ENCODE measurements around the gene CIAO3.
"Not testable (repeated sequence)": the region's sequence is repeated elsewhere in the genome, so short reads cannot be mapped to it uniquely, and the experiment has no call there.

CIAO3 gene

GRCh38 chr16:747978-748746, 7.4 kb upstream of the CIAO3 start:
- ChIA-PET POLR2A (ENCODE audit: low non-redundant PET) (interaction anchor here (0.7 kb wide), 1 partner anchor 182 kb away, joined by 3 read pairs; no protein-coding TSS in a partner anchor), CTCF (interaction anchor here (0.7 to 3.2 kb wide), 2 partner anchors 37 to 198 kb away, joined by 4 to 18 read pairs; no protein-coding TSS in a partner anchor)
- no peak for DNase-seq (ENCODE audit: low spot score)
- peak overlapping the region; percentile 64 for H3K27ac ChIP-seq
- no peak for TF ChIP-seq CTCF (conservative IDR thresholded peaks at IDR 0.05; ENCODE audit: low read depth)

- ChIA-PET CTCF (no interaction called here), POLR2A (ENCODE audit: low non-redundant PET) (no interaction called here)
- no peak for TF ChIP-seq CTCF (conservative IDR thresholded peaks at IDR 0.05; ENCODE audit: low read depth)
- DNase-seq (ENCODE audit: low spot score): no peak
- no peak overlapping the region for H3K27ac ChIP-seq
These were observed 5.8 kb upstream of the CIAO3 start for GRCh38 chr16:746637-747036.

GRCh38 chr16:745739-746138, 4.9 kb upstream of the CIAO3 start:
- peak; percentile 52 for TF ChIP-seq CTCF (conservative IDR thresholded peaks at IDR 0.05; ENCODE audit: low read depth)
- ChIA-PET CTCF (interaction anchor here (0.6 to 1.6 kb wide), 8 partner anchors 9 to 61 kb away, joined by 3 to 13 read pairs (median 3); partner anchors contain the start of gene ANTKMT), POLR2A (ENCODE audit: low non-redundant PET) (no interaction called here)
- H3K27ac ChIP-seq: no peak overlapping the region
- DNase-seq (ENCODE audit: low spot score): no peak

GRCh38 chr16:743794-744500, 3.1 kb upstream of the CIAO3 start:
- no peak for TF ChIP-seq CTCF (conservative IDR thresholded peaks at IDR 0.05; ENCODE audit: low read depth)
- ChIA-PET POLR2A (ENCODE audit: low non-redundant PET) (no interaction called here), CTCF (interaction anchor here (0.6 to 1.7 kb wide), 5 partner anchors 33 to 401 kb away, joined by 3 to 8 read pairs (median 3); no protein-coding TSS in a partner anchor)
- no peak overlapping the region for H3K27ac ChIP-seq
- DNase-seq (ENCODE audit: low spot score): no peak

GRCh38 chr16:742894-743293, 2.1 kb upstream of the CIAO3 start:
- CTCF ChIA-PET: interaction anchor here (0.6 to 1.7 kb wide), 3 partner anchors 29 to 76 kb away, joined by 3 to 8 read pairs (median 4); no protein-coding TSS in a partner anchor
- DNase-seq (ENCODE audit: low spot score): not testable (repeated sequence)
- 0 out of 2 replicates have a peak overlapping the region, but pooled peaks have one; percentile 81 for H3K27ac ChIP-seq
- POLR2A ChIA-PET (ENCODE audit: low non-redundant PET): interaction anchor here (0.6 kb wide), 1 partner anchor 9 kb away, joined by 6 read pairs; no protein-coding TSS in a partner anchor

GRCh38 chr16:741986-742629, 1.3 kb upstream of the CIAO3 start:
- peak overlapping the region; percentile 81; the same call in 1 of the 2 replicates for H3K27ac ChIP-seq
- ChIA-PET POLR2A (ENCODE audit: low non-redundant PET) (no interaction called here), CTCF (interaction anchor here (0.9 kb wide), 1 partner anchor 26 kb away, joined by 4 read pairs; no protein-coding TSS in a partner anchor)
- TF ChIP-seq CTCF (conservative IDR thresholded peaks at IDR 0.05; ENCODE audit: low read depth): no peak
- DNase-seq (ENCODE audit: low spot score): no peak
